CD4-positive, alpha-beta T cell (primary cell): ENCODE data around the gene IGF1R. TPM values are rescaled to one million over a fixed set of nuclear protein-coding genes. Genes with fewer than 3 reads are reported as not detected.
A peak's percentile ranks its signal among the peaks of the same experiment; 100 is the strongest.

Experiments used
- ATAC-seq: fragments of 200-7000 bp; cut with Tn5 transposase; one replicate; pipeline ENCODE4 v1.10.0; 2022; ENCODE audit warnings: mild to moderate bottlenecking; ENCODE audit not compliant: poor library complexity
- CTCF ChIA-PET: fragments of 350-600 bp; sonication (Branson Sonifier 250); formaldehyde crosslinking; loops from one replicate; lab custom pipeline; 2021; ENCODE audit warnings: antibody characterized with exemption, inconsistent platforms; lab: Charles Lee
- POLR2A ChIA-PET: fragments of 350-600 bp; sonication (Branson Sonifier 250); formaldehyde crosslinking; loops from one replicate; lab custom pipeline; 2021; ENCODE audit warnings: antibody characterized with exemption, inconsistent platforms; lab: Charles Lee
- DNase-seq, 14 experiments: peaks; one replicate each; pipeline ENCODE4 v3.0.0-alpha.2; 2013 to 2020; ENCODE audit warnings: mixed read lengths in 2 of 14
- H3K27ac ChIP-seq, 2 donors: one replicate each; pipeline versions ENCODE4 v1.5.1 to v1.7.0; 2013; ENCODE audit warnings: low read length in 2 of 2, low read depth in 1 of 2, mild to moderate bottlenecking in 1 of 2
- H3K27me3 ChIP-seq, 2 experiments: 1 replicate in 1 of 2; 2 replicates in 1 of 2; pipeline versions ENCODE4 v1.6.1 to v1.7.0; 2013; ENCODE audit warnings: low read length in 2 of 2, control low read depth in 1 of 2, mild to moderate bottlenecking in 1 of 2, moderate library complexity in 1 of 2; ENCODE audit not compliant: insufficient read depth in 2 of 2, control insufficient read depth in 1 of 2
- H3K36me3 ChIP-seq: one replicate; pipeline ENCODE4 v1.6.1; 2013; ENCODE audit warnings: low read length, control low read depth; ENCODE audit not compliant: insufficient read depth
- H3K4me1 ChIP-seq: one replicate; pipeline ENCODE4 v1.6.1; 2013; ENCODE audit warnings: low read length, control low read depth; ENCODE audit not compliant: insufficient read depth
- H3K4me3 ChIP-seq: one replicate; pipeline ENCODE4 v1.5.1; 2013; ENCODE audit warnings: mild to moderate bottlenecking, low read length, moderate library complexity
- H3K9me3 ChIP-seq, 2 experiments: 1 replicate in 1 of 2; 2 replicates in 1 of 2; pipeline versions ENCODE4 v1.6.1 to v1.7.0; 2013; ENCODE audit warnings: low read length in 2 of 2, mild to moderate bottlenecking in 2 of 2, control low read depth in 1 of 2, moderate library complexity in 1 of 2; ENCODE audit not compliant: control insufficient read depth in 1 of 2, insufficient read depth in 1 of 2
- H3K27ac Mint-ChIP-seq: one replicate; pipeline ENCODE4 v1.8.0; 2020; ENCODE audit warnings: mixed read lengths
- H3K27me3 Mint-ChIP-seq: one replicate; pipeline ENCODE4 v1.8.0; 2021; ENCODE audit warnings: mixed read lengths
- H3K36me3 Mint-ChIP-seq: one replicate; pipeline ENCODE4 v1.8.0; 2021; ENCODE audit warnings: low read depth, mixed read lengths
- H3K4me1 Mint-ChIP-seq: one replicate; pipeline ENCODE4 v1.8.0; 2021; ENCODE audit warnings: low read depth, mixed read lengths
- H3K4me3 Mint-ChIP-seq: one replicate; pipeline ENCODE4 v1.8.0; 2020; ENCODE audit warnings: mild to moderate bottlenecking, mixed read lengths
- H3K9me3 Mint-ChIP-seq: one replicate; pipeline ENCODE4 v1.8.0; 2020; ENCODE audit warnings: mixed read lengths
- intact Hi-C, 2 experiments: fragments of 100-400 bp; cut with DNase I in 1 of 2; cut with micrococcal nuclease in 1 of 2; formaldehyde crosslinking; loops; one replicate each; pipeline versions ENCODE4 v1.15.1 to v1.9.0; 2023 to 2025; cut with DNase I, micrococcal nuclease
- total RNA-seq, 174 experiments: library from RNA in 2 of 174; stranded (reverse) in 2 of 174; gene quantifications; one replicate each; pipeline ENCODE4 v1.2.3 and lab custom pipeline; 2021 to 2026
- TF ChIP-seq, protein P1 (sequence below): fragments of 200-600 bp; IDR thresholded peaks from one replicate; pipeline ENCODE4 v1.8.0; 2022; ENCODE audit warnings: antibody characterized with exemption, mild to moderate bottlenecking

IGF1R gene
- total RNA-seq, 2 experiments from 2014 or later: 39.2 to 40.3 TPM

GRCh38 chr15:98856532-98856907, 208.2 kb downstream of the IGF1R start:
- Histone ChIP-seq H3K27ac (no peak overlapping the region), H3K27me3 (no peaks in the 10 kb centered on the region), H3K36me3 (no peaks in the 10 kb centered on the region), H3K9me3 (no peaks in the 10 kb centered on the region), H3K4me1 (peaks cover 37% of the 10 kb centered on the region), H3K4me3 (no peak overlapping the region)
- POLR2A ChIA-PET: interaction anchor here (0.6 to 1.3 kb wide), 4 partner anchors 8 to 208 kb away, joined by 3 to 4 read pairs (median 3); partner anchors contain the start of gene IGF1R
- Mint-ChIP-seq H3K4me3 (no peak overlapping the region), H3K4me1 (peaks cover 86% of the 10 kb centered on the region), H3K27ac (peak overlapping the region; percentile 35), H3K9me3 (no peaks in the 10 kb centered on the region), H3K27me3 (no peaks in the 10 kb centered on the region), H3K36me3 (no peaks in the 10 kb centered on the region)
- TF ChIP-seq, protein P1, sequence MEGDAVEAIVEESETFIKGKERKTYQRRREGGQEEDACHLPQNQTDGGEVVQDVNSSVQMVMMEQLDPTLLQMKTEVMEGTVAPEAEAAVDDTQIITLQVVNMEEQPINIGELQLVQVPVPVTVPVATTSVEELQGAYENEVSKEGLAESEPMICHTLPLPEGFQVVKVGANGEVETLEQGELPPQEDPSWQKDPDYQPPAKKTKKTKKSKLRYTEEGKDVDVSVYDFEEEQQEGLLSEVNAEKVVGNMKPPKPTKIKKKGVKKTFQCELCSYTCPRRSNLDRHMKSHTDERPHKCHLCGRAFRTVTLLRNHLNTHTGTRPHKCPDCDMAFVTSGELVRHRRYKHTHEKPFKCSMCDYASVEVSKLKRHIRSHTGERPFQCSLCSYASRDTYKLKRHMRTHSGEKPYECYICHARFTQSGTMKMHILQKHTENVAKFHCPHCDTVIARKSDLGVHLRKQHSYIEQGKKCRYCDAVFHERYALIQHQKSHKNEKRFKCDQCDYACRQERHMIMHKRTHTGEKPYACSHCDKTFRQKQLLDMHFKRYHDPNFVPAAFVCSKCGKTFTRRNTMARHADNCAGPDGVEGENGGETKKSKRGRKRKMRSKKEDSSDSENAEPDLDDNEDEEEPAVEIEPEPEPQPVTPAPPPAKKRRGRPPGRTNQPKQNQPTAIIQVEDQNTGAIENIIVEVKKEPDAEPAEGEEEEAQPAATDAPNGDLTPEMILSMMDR: no peak
- CTCF ChIA-PET: interaction anchor here (1.2 kb wide), 1 partner anchor 25 kb away, joined by 3 read pairs; no protein-coding TSS in a partner anchor
- no peak for ATAC-seq
- intact Hi-C loops: loop anchor here in 1 of 2 experiments (5.0 kb wide), 1 partner anchor 1066 kb away; no protein-coding TSS in a partner anchor
- DNase-seq: no peak

- CTCF ChIA-PET: interaction anchor here (1.2 to 1.6 kb wide), 2 partner anchors 14 to 79 kb away, joined by 3 to 4 read pairs; no protein-coding TSS in a partner anchor
- Mint-ChIP-seq H3K9me3 (no peaks in the 10 kb centered on the region), H3K27ac (peak overlapping the region; percentile 72), H3K4me3 (peak overlapping the region; percentile 34), H3K4me1 (peaks cover 84% of the 10 kb centered on the region), H3K36me3 (no peaks in the 10 kb centered on the region), H3K27me3 (no peaks in the 10 kb centered on the region)
- H3K4me1 ChIP-seq: peaks cover 20% of the 10 kb centered on the region
- POLR2A ChIA-PET: interaction anchor here (0.6 to 1.4 kb wide), 3 partner anchors 210 to 1753 kb away, joined by 3 to 4 read pairs (median 4); partner anchors contain the start of gene IGF1R
- no peak overlapping the region for H3K27ac ChIP-seq
- no peaks in the 10 kb centered on the region for H3K9me3 ChIP-seq
- no peaks in the 10 kb centered on the region for H3K36me3 ChIP-seq
- H3K4me3 ChIP-seq: no peak overlapping the region
- intact Hi-C loops: loop anchor here in 1 of 2 experiments (5.0 kb wide), 1 partner anchor 1064 kb away; no protein-coding TSS in a partner anchor
- TF ChIP-seq, protein P1: no peak
- ATAC-seq (peak; percentile 56), DNase-seq (peak in 2 of 14 experiments; percentile 21 to 25)
- H3K27me3 ChIP-seq: no peaks in the 10 kb centered on the region
Observed at GRCh38 chr15:98858610-98859023, 210.3 kb downstream of the IGF1R start.

DNA sequence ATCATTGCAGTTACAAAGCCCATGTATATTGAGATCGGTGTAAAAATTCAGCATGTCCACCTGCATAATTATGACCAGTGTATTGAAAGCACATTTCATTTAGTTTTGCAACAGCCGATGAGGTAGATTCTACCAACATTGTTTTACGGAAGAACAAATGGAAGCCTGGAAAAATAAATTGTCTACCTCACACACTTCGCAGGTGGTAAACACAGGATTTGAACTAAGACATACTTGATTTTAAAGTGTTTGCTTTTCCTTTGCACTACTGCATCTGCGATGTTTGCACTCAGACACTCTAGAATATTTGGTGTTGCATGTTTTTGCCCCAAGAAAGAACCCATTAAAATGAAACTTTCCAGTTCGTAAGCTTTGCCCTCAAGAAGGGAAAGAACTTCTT, 210.8 kb downstream of the IGF1R start:
- H3K36me3 Mint-ChIP-seq: no peaks in the 10 kb centered on the region
- H3K27me3 Mint-ChIP-seq: no peaks in the 10 kb centered on the region
- no peaks in the 10 kb centered on the region for H3K9me3 Mint-ChIP-seq
- H3K27me3 ChIP-seq: no peaks in the 10 kb centered on the region
- DNase-seq: no peak
- intact Hi-C loops: loop anchor here in 1 of 2 experiments (5.0 kb wide), 1 partner anchor 1063 kb away; no protein-coding TSS in a partner anchor
- no peak for ATAC-seq
- no peaks in the 10 kb centered on the region for H3K9me3 ChIP-seq
- POLR2A ChIA-PET: interaction anchor here (0.6 to 1.5 kb wide), 4 partner anchors 9 to 1383 kb away, joined by 3 to 6 read pairs (median 4); partner anchors contain the start of gene IGF1R
- no peak overlapping the region for H3K4me3 ChIP-seq
- TF ChIP-seq, protein P1: no peak
- H3K27ac ChIP-seq: no peak overlapping the region
- peaks cover 79% of the 10 kb centered on the region for H3K4me1 Mint-ChIP-seq
- no peaks in the 10 kb centered on the region for H3K36me3 ChIP-seq
- peaks cover 15% of the 10 kb centered on the region for H3K4me1 ChIP-seq
- peak overlapping the region; percentile 34 for H3K4me3 Mint-ChIP-seq
- peak overlapping the region; percentile 72 for H3K27ac Mint-ChIP-seq
- CTCF ChIA-PET: interaction anchor here (1.2 kb wide), 1 partner anchor 14 kb away, joined by 4 read pairs; no protein-coding TSS in a partner anchor
